Esophagus squamous epithelium (tissue), 4 donors: ENCODE results near the gene MROH8.

ENCODE experiments used
- POLR2A ChIP-seq, 4 donors: fragments of 450-650 bp; IDR thresholded peaks; one replicate each; pipeline ENCODE4 v1.6.1; 2017; ENCODE audit warnings: antibody characterized with exemption in 4 of 4, mild to moderate bottlenecking in 4 of 4, moderate library complexity in 3 of 4
- TF ChIP-seq, protein P1 (sequence below), 6 experiments: fragments of 450-650 bp in 4 of 6; fragments of 200-600 bp in 2 of 6; sonication (generic) in 2 of 6; IDR thresholded peaks; one replicate each; pipeline ENCODE4 v1.5.1; 2016 to 2019; ENCODE audit warnings: antibody characterized with exemption in 6 of 6, mild to moderate bottlenecking in 4 of 6, moderate library complexity in 4 of 6

DNA sequence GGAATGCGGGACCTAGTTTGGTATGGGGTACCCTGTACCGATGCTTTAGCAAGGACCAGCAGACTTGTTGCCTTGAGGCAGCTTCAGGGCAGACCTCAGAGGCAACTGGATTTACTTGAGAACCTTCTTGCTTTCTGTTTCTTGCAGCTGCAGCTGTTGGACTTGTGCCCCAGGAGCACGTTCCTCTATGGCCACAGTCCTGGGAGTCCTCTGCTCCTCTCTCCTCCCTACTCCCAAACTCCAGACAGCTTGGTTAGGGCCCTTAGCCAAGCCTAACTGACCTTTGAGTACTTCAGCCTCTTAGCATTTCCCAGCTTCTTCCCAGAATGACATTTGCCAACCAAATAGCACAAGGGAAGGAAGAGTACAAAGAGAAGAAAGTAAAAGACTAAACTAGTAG, 47.5 kb upstream of the MROH8 start:
- TF ChIP-seq, protein P1, sequence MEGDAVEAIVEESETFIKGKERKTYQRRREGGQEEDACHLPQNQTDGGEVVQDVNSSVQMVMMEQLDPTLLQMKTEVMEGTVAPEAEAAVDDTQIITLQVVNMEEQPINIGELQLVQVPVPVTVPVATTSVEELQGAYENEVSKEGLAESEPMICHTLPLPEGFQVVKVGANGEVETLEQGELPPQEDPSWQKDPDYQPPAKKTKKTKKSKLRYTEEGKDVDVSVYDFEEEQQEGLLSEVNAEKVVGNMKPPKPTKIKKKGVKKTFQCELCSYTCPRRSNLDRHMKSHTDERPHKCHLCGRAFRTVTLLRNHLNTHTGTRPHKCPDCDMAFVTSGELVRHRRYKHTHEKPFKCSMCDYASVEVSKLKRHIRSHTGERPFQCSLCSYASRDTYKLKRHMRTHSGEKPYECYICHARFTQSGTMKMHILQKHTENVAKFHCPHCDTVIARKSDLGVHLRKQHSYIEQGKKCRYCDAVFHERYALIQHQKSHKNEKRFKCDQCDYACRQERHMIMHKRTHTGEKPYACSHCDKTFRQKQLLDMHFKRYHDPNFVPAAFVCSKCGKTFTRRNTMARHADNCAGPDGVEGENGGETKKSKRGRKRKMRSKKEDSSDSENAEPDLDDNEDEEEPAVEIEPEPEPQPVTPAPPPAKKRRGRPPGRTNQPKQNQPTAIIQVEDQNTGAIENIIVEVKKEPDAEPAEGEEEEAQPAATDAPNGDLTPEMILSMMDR (IDR thresholded peaks at IDR 0.05): no peak
- TF ChIP-seq POLR2A (IDR thresholded peaks at IDR 0.05): no peak
